Measurements from ENCODE around the gene CMIP.
A peak's percentile ranks its signal among the peaks of the same experiment; 100 is the strongest.

Gene CMIP

DNA sequence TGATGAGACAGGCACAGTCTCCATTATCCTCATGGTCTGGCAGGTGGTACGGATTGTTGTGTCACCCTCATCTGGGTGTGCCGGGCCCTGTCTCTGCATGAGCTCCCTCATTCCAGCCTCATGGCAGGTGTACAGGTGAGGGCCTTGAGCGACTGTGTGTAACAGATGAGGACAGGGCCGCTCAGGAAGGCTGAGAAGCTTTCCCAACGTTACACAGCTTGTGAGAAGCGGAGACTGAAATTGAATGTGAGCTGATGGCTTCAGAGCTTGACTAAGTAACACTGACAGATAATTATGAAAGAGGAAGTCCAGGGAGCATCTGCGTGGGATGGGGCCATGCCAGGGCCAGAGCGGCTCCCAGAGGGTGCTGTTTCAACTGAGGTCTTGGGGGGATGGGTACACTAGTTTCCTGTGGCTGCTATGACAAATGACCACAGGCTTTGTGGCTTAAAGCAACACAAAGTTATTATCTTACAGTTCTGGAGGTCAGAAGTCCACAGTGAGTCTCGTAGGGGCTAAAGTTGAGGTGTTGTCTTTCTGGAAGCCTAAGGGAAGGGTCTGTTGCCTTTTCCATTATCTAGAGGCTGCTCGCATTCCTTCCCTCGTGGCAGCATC is 36.7 kb downstream of the CMIP start:
- DNase-seq, result peak; percentile 97

DNA sequence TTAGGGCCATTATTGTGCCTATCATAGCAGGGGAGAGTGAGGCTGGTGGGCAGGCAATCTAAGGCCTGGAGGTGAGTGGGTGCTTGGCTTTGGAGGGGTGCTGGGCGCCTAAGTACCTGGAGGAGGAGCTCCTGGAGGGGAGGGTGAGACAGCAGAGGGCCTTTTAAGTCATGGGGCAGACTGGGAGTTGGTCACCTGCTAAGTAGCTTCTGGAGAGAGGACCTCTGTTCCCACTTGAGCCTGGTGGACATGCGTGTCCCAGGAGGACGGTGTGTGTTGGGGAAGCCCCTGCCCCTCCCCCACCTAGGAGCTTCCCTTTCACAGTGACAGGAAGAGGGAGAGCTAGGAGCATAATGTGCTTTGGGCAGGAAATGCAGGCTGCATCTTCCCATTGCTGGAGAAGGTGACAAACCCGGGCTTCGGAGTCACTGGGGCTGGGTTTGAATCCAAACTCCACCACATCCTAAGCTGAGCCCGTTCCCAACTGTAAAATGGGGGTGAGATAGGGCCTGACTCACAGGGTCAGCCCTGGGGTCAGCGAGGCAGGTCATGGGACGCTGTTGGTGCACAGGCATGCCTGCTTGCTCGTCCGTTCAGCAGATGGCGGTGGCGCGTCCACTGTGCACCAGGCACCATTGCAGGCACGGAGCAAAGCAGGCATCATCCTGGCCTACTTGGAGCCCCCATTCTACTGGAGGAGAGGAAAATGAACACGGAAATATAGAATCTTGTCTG is 37.9 kb downstream of the CMIP start:
- no peak for DNase-seq

DNA sequence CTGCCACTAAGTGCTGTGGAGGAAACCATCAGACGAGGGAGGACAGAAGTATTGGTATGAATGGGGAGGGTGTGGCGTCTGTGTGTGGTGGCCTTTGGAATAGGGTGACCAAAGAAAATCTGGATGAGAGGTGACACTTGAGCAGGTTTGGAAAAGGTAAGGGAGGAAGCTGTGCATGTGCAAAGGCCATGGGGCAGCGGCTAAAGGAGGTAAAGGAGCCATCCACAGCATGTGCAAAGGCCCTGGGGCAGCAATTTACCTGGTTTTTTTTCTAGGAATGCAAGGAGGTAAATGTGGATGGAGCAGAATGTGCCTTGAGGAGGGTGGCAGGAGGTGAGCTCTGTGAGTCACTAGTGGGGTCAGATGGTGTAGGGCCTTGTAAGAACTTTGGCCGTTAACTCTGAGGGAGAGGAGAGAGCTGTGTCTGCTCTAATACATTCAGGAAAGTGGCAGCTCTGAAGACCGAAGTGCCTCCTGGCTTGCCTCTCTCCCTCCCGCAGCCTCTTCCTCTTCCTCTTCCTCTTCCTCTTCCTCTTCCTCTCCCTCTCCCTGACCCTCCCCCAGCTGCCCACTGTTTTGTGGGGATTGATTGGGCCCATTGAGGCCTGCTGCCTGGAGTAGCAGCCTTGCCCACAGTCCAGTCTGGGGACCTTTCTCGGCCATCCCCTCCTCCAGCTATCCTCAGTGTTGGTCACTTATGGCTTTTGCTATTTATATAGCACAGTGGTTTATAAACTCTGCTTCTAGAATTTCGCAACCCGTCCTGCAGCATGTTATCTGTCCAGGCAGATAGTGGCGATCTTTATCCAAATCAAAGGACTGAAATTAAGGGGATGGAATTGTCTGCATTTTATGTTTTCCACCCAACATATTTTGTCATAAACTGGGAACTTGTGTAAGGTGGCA is 38.7 kb downstream of the CMIP start:
- DNase-seq, result no peak

DNA sequence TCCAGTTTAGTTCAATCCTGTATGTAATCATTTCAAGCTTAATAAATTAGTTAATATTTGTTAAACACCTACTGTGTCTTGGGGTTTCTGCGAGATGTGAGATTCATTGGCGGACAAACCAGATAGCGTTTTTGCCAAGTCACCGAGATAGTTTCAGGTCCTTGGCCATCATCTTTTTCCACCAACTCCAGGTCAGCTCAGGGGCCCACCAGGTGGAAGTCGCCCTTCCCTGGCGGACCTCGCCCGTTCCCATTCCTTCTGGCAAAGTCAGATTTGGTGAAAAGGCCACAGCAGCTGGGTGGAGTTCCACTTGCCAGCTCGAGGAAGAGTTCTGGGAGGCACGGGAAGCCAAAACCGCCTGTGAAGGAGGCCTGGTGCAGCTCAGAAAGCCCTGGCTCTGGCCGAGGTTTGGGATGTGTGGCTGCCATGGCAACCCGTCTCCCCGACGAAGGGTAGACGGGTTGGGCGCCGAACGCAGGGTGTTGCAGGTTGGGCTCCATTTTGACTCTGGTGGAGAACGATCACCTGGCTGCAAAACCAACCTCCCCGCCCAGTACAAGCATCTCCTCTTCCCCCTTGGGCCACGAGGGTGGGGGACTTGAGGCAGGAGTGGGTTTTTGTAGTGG is 39.5 kb downstream of the CMIP start:
- DNase-seq, result no peak

GRCh38 chr16:81484908-81485624 is 40.5 kb downstream of the CMIP start:
- no peak for DNase-seq

- no peak for DNase-seq
Measured at GRCh38 chr16:81485824-81486539, 41.4 kb downstream of the CMIP start.

DNA sequence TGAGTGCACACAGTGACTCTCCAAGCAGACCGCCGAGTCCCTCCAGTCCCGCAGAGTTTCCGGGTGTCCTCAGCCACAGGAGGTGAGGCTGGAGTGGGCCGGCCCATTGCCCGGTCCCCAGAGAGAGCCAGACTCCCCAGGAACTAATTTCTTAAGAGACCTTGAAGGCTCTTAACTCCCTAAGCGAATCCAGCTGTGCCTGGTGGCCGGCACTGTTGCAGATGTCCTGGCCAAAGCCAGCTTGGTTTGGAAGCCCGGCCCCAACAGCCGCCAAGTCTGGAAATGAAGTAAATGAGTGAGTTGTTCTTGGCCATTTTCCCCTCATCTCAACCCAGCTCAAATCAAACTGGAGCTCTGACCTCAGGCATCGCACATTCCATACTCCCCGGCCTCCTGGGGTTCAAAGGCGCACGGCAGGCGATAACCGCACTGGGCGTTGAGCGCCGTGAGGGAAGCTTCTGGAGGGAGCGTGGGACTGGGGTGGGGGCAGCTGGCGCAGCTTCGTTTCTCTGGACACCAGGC is 42.0 kb downstream of the CMIP start:
- DNase-seq, result no peak

DNA sequence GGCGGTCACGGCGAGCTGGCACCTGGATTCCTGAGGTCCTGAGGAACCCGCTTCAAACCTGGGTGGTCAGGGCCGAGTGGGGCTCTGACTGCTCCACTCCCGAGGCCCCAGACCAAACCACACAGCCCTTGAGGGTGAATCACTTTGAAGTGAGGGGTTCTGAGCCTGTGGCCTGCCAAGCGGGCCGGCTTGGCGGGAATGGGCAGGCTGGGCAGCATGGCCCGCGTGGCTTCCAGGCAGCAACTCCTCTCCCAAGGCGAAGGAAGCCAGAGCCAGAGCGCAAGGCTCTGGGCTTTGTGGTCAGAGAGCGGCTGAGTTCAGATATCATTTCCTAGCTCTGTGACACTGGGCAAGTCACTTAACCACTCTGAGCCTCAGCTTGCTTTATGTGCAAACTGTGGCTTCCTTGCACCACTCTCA is 42.7 kb downstream of the CMIP start:
- DNase-seq, result peak; percentile 62

- DNase-seq, result no peak
Measured at GRCh38 chr16:81488687-81489411, 44.2 kb downstream of the CMIP start.

GRCh38 chr16:81489547-81490267 is 45.1 kb downstream of the CMIP start:
- no peak for DNase-seq

DNA sequence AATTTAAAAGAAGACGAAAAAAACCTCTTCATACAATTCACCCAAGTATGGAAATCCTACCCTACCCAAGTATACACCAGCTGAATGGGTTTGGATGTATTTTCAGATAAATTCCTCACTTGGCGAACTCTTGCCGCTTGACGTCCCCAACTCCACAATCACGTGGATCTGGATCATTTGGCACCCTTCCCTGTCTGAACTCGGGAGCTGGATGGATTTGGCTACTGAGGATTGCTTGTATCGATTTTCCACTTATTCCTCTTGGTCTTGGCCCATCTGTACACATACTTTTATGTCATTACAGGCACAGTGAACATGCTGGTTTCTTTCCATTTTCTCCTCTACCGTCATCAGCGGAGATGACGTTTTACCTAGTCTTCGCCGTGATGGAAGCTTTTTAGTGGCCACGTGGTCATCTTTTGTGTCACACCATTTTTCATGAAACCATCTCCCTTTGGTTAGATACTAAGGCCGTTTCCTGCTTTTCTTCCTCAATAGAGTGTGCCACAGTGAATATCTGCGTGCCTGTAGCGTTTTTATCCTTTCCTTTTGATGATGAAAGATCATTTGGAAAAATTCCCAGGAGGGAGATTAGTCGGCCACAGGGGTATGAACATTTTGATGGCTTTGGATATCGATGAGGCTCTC is 47.1 kb downstream of the CMIP start:
- no peak for DNase-seq

DNA sequence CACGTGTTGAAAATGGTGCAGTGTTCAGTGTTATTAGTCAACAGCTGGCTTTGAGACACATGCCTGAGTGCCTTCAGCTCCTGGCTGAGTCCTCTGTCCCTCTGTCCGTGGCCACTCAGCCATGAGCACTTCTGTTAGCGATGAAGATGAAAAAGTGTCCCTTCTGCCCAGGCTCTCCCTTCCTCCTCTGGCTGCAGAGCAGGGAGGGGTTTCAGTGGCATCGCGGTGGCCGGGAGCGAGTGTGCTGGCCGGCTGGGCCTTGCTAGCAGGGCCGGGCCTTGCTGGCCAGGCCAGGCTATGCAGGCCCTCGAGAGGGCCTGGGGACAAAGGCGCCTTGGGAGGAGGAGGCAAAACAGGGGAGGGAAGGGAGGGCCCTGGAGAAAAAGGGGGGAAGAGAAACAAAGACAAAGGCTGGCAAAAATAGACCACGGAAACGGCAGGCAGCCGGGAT is 47.7 kb downstream of the CMIP start:
- DNase-seq, result no peak

GRCh38 chr16:81492965-81493754 is 48.6 kb downstream of the CMIP start:
- no peak for DNase-seq

DNA sequence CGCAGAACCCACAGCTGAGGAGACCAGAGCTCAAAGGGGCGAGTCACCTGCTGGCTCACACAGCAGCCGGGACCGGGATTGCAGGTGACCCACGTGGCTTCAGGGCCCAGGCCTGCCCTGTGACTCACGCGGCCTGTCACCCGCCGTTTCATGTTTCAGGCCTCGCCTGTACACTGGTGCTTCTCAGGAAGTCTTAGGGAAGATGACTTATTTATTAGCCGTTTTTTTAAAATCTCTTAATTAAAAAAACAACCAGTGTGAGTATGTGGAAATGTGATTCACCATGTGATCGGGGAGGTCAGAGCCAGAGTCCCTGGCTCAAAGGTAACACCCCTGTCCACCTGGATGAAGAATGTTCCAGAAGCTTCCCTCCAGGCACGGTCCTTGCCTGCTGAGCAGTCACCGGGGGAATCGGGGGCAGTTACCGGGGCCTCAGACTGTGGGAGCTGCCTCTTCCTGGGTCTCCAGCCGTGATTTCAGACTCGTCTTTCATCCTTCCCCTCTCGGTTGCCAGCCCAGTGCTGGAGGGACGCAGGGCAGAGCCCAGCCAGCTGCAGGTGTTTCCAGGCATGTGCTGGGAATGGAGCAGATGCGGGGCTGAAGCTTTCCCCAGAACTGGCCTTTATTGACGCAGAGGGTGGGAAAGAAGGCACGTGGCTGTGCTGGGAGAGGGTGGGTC is 49.3 kb downstream of the CMIP start:
- DNase-seq, result peak; percentile 40

- no peak for DNase-seq
Measured at GRCh38 chr16:81494434-81494806, 49.8 kb downstream of the CMIP start.

GRCh38 chr16:81494888-81495287 is 50.3 kb downstream of the CMIP start:
- no peak for DNase-seq

GRCh38 chr16:81495321-81496234 is 51.0 kb downstream of the CMIP start:
- peak; percentile 97 for DNase-seq

Data from hematopoietic multipotent progenitor cell treated with erythropoietin and hydrocortisone succinate and interleukin-3 and kit ligand, for 4 days (in vitro differentiated cells).